NK-92 (cell line): Measurements from ENCODE around the gene INKA2.
"Not testable (repeated sequence)": the region's sequence is repeated elsewhere in the genome, so short reads cannot be mapped to it uniquely, and the experiment has no call there.

Source experiments
- DNase-seq: peaks from one replicate; lab custom pipeline; 2025; ENCODE audit not compliant: unreplicated experiment; lab: John Stamatoyannopoulos, UW

INKA2 gene

GRCh38 chr1:111751906-111752575 is 12.8 kb upstream of the INKA2 start:
- no peak for DNase-seq

- no peak for DNase-seq
Measured at GRCh38 chr1:111750856-111751255, 11.7 kb upstream of the INKA2 start.

GRCh38 chr1:111749628-111750027 is 10.4 kb upstream of the INKA2 start:
- no peak for DNase-seq

- no peak for DNase-seq
Measured at GRCh38 chr1:111747947-111748346, 8.8 kb upstream of the INKA2 start.

GRCh38 chr1:111747282-111747734 is 8.1 kb upstream of the INKA2 start:
- no peak for DNase-seq

- DNase-seq, result no peak
Measured at GRCh38 chr1:111746614-111746999, 7.4 kb upstream of the INKA2 start.

- no peak for DNase-seq
Measured at GRCh38 chr1:111745675-111746613, 6.7 kb upstream of the INKA2 start.

- DNase-seq, result no peak
Measured at GRCh38 chr1:111743679-111744101, 4.5 kb upstream of the INKA2 start.

GRCh38 chr1:111742938-111743549 is 3.8 kb upstream of the INKA2 start:
- no peak for DNase-seq

- DNase-seq, result not testable (repeated sequence)
Measured at GRCh38 chr1:111742292-111742691, 3.1 kb upstream of the INKA2 start.

GRCh38 chr1:111739925-111740765 is 950 bp upstream of the INKA2 start:
- no peak for DNase-seq

GRCh38 chr1:111738436-111739193 is 580 bp downstream of the INKA2 start:
- no peak for DNase-seq

- no peak for DNase-seq
Measured at GRCh38 chr1:111738133-111738435, 1.1 kb downstream of the INKA2 start.

GRCh38 chr1:111737216-111738132 is 1.7 kb downstream of the INKA2 start:
- DNase-seq, result no peak

GRCh38 chr1:111736548-111737215 is 2.5 kb downstream of the INKA2 start:
- no peak for DNase-seq

GRCh38 chr1:111735858-111736544 is 3.2 kb downstream of the INKA2 start:
- DNase-seq, result no peak

GRCh38 chr1:111735321-111735720 is 3.9 kb downstream of the INKA2 start:
- no peak for DNase-seq

- no peak for DNase-seq
Measured at GRCh38 chr1:111734856-111735255, 4.3 kb downstream of the INKA2 start.
